Bronchial epithelial cell (primary cell): ENCODE measurements around the gene TBX6. TPM values are rescaled to one million over a fixed set of nuclear protein-coding genes. Genes with fewer than 3 reads are reported as not detected.

ENCODE experiments used
- DNase-seq: peaks from one replicate; pipeline ENCODE4 v3.0.0-alpha.2; 2010; ENCODE audit warnings: low read depth
- FAIRE-seq: peaks from 2 replicates; lab custom pipeline; 2011; peaks lifted over from hg19 to GRCh38; lab: Jason Lieb, UNC
- H3K27me3 ChIP-seq: 2 replicates; pipeline ENCODE4 v1.5.1; 2011; ENCODE audit warnings: low read length; ENCODE audit not compliant: control insufficient read depth, insufficient read depth
- H3K36me3 ChIP-seq: 2 replicates; pipeline ENCODE4 v1.5.1; 2011; ENCODE audit warnings: low read length; ENCODE audit not compliant: control insufficient read depth, insufficient read depth
- H3K4me3 ChIP-seq: 2 replicates; pipeline ENCODE4 v1.5.1; 2011; ENCODE audit warnings: mild to moderate bottlenecking, low read depth, low read length, control low read depth
- total RNA-seq: library from RNA; depleted of rRNA; stranded (reverse); fragments of >200 nt; gene quantifications from 2 replicates; pipeline ENCODE4 v1.2.1, GENCODE V29; 2014
- TF ChIP-seq, protein P1 (sequence below): IDR thresholded peaks from 2 replicates; pipeline ENCODE4 v1.5.1; 2011; ENCODE audit warnings: mild to moderate bottlenecking, moderate library complexity, low read length, control low read depth, inconsistent platforms; ENCODE audit not compliant: insufficient read depth, severe bottlenecking

The TBX6 gene
- total RNA-seq, 1 donor from 2014 or later: 0.26 TPM

DNA sequence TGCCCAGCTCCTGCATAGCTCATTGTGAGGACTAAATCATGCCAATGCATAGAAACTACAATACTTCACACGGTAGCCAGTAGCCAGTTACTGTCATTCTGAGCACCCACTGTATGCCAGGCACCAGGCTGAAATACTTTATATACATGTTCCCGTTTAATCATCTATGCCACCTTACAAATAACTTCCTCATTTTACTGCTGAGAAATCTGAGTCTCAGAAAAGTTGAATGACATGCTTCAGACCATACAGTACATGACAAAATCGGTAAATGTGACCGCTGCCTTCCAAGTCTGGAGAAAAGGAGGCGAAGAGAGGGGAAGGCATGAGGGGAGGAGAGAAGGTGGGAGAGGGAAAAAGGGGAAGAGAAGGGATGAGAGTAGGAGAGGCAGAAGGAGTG is 51.5 kb downstream of the TBX6 start:
- FAIRE-seq: no peak
- TF ChIP-seq, protein P1, sequence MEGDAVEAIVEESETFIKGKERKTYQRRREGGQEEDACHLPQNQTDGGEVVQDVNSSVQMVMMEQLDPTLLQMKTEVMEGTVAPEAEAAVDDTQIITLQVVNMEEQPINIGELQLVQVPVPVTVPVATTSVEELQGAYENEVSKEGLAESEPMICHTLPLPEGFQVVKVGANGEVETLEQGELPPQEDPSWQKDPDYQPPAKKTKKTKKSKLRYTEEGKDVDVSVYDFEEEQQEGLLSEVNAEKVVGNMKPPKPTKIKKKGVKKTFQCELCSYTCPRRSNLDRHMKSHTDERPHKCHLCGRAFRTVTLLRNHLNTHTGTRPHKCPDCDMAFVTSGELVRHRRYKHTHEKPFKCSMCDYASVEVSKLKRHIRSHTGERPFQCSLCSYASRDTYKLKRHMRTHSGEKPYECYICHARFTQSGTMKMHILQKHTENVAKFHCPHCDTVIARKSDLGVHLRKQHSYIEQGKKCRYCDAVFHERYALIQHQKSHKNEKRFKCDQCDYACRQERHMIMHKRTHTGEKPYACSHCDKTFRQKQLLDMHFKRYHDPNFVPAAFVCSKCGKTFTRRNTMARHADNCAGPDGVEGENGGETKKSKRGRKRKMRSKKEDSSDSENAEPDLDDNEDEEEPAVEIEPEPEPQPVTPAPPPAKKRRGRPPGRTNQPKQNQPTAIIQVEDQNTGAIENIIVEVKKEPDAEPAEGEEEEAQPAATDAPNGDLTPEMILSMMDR: no peak
- no peak for DNase-seq
- H3K36me3 ChIP-seq: no peaks in the 10 kb centered on the region
- H3K4me3 ChIP-seq: no peak overlapping the region
- peaks cover 2% of the 10 kb centered on the region for H3K27me3 ChIP-seq

Other genes starting within 250 kb of the TBX6 start
- gene CDIPT, start 228.7 kb downstream of the TBX6 start, total RNA-seq: 46.1 and 53.2 TPM in 2 replicates
- 1.8 and 2.9 TPM in 2 replicates for gene SEZ6L2, start 192.4 kb downstream of the TBX6 start, total RNA-seq
- gene ASPHD1, start 191.4 kb downstream of the TBX6 start, total RNA-seq: 1.2 and 2.4 TPM in 2 replicates
- 8.2 and 12.2 TPM in 2 replicates for gene KCTD13, start 165.7 kb downstream of the TBX6 start, total RNA-seq
- gene TMEM219, start 129.8 kb downstream of the TBX6 start, total RNA-seq: 49.8 and 66.1 TPM in 2 replicates
- 24.7 and 28.7 TPM in 2 replicates for gene TAOK2, start 118.1 kb downstream of the TBX6 start, total RNA-seq
- gene HIRIP3, start 96.3 kb downstream of the TBX6 start, total RNA-seq: 6.0 and 6.8 TPM in 2 replicates
- gene INO80E, start 95.7 kb downstream of the TBX6 start, total RNA-seq: 15.1 and 22.6 TPM in 2 replicates
- not detected in 2 replicates for gene DOC2A, start 80.9 kb downstream of the TBX6 start, total RNA-seq
- gene C16orf92, start 68.7 kb downstream of the TBX6 start, total RNA-seq: not detected in 2 replicates
- not detected in 2 replicates for gene TLCD3B, start 60.7 kb downstream of the TBX6 start, total RNA-seq
- 496 and 527 TPM in 2 replicates for gene ALDOA, start 26.2 kb downstream of the TBX6 start, total RNA-seq
- 249 and 310 TPM in 2 replicates for gene PPP4C, start 15.9 kb downstream of the TBX6 start, total RNA-seq
- 3.7 and 7.4 TPM in 2 replicates for gene YPEL3, start 4.3 kb upstream of the TBX6 start, total RNA-seq
- 7.1 and 20.7 TPM in 2 replicates for gene GDPD3, start 21.6 kb upstream of the TBX6 start, total RNA-seq
- 7.4 and 13.4 TPM in 2 replicates for gene MAPK3, start 31.3 kb upstream of the TBX6 start, total RNA-seq
- 0.79 and 1.5 TPM in 2 replicates for gene CORO1A, start 91.7 kb upstream of the TBX6 start, total RNA-seq
- 45.7 and 235 TPM in 2 replicates for gene BOLA2B, start 101.7 kb upstream of the TBX6 start, total RNA-seq
- 24.5 and 24.6 TPM in 2 replicates for gene SLX1A, start 102.0 kb upstream of the TBX6 start, total RNA-seq
- gene SULT1A3, start 107.3 kb upstream of the TBX6 start, total RNA-seq: 0.26 and 3.3 TPM in 2 replicates
- gene NPIPB13, start 156.6 kb upstream of the TBX6 start, total RNA-seq: 0.64 and 1.1 TPM in 2 replicates